Psoas muscle (tissue), 8 donors: ENCODE results near the gene NKX2-4. TPM values are rescaled to one million over a fixed set of nuclear protein-coding genes. Genes with fewer than 3 reads are reported as not detected.

Source experiments
- ATAC-seq, 4 donors: fragments of 200-7000 bp; cut with Tn5 transposase; one replicate each; pipeline ENCODE4 v1.9.1; 2020; ENCODE audit warnings: moderate library complexity in 3 of 4, mild to moderate bottlenecking in 2 of 4
- DNase-seq, 2 donors: peaks; one replicate each; pipeline ENCODE4 v3.0.0-alpha.2; 2020
- H3K27ac ChIP-seq: fragments of 200-600 bp; one replicate; pipeline ENCODE4 v1.8.0; 2022
- H3K27me3 ChIP-seq, 3 donors: fragments of 200-600 bp in 1 of 3; one replicate each; pipeline versions ENCODE4 v1.6.1 to v1.8.0; 2013 to 2022; ENCODE audit warnings: low read length in 2 of 3, mild to moderate bottlenecking in 2 of 3, moderate library complexity in 1 of 3; ENCODE audit not compliant: insufficient read depth in 3 of 3
- H3K36me3 ChIP-seq, 2 donors: fragments of 200-600 bp in 1 of 2; one replicate each; pipeline versions ENCODE4 v1.6.1 to v1.8.0; 2013 to 2022; ENCODE audit warnings: low read depth in 1 of 2, mild to moderate bottlenecking in 1 of 2, moderate library complexity in 1 of 2; ENCODE audit not compliant: insufficient read depth in 1 of 2
- H3K4me1 ChIP-seq: fragments of 200-600 bp; one replicate; pipeline ENCODE4 v1.8.0; 2022
- H3K4me3 ChIP-seq: fragments of 200-600 bp; one replicate; pipeline ENCODE4 v1.8.0; 2022; ENCODE audit warnings: mild to moderate bottlenecking
- H3K9me3 ChIP-seq: fragments of 200-600 bp; one replicate; pipeline ENCODE4 v1.8.0; 2022
- CTCF ChIP-seq: fragments of 200-600 bp; IDR thresholded peaks from one replicate; pipeline ENCODE4 v1.8.0; 2022; ENCODE audit warnings: antibody characterized with exemption
- WGBS, 3 donors: extraction: QIAGEN DNeasy Blood & Tissue Kit; methylation state at CpG; one replicate each; pipeline versions ENCODE4 v1.1.6 to v1.1.7; 2013; 5-methylcytosine and 5-hydroxymethylcytosine counted together
- intact Hi-C, 2 donors: fragments of 100-400 bp; cut with DNase I; formaldehyde crosslinking; loops; one replicate each; pipeline versions ENCODE4 v1.11.0 to v1.14.2; 2022
- polyA plus RNA-seq, 3 donors: library from polyadenylated mRNA; stranded (reverse); fragments of 200-250 nt; gene quantifications; one replicate each; pipeline ENCODE4 v1.2.3, GENCODE V29; 2013
- total RNA-seq, 4 donors: library from RNA; stranded (reverse); fragmentation: NEBNext Ultra II Directional in 2 of 4; extraction: Animal tissue kit (Norgen Biotek cat#: 25700) in 2 of 4; gene quantifications; one replicate each; pipeline versions ENCODE4 v1.2.1 to v1.2.4, GENCODE V29; 2021 to 2023
- donor health status: healthy with polysubstance abuse.
- donor health status: DM: no; HTN: no; CAD: no; lungs with moderate emphysema.
- donor health status: Bipolar disorder and iron deficiency.
- donor health status: healthy.
- donor health status: DM: yes; HTN: yes; CAD: no.
- donor health status: DM: no; HTN: no; CAD: no.
- donor health status: DM: no; HTN: no; CAD: no.
- donor health status: DM: yes; HTN: yes; CAD: no.

NKX2-4 gene
- total and polyA plus RNA-seq, 7 donors, result not detected

GRCh38 chr20:21387528-21387927 lies 9.8 kb downstream of the NKX2-4 start:
- H3K9me3 ChIP-seq, result no peaks in the 10 kb centered on the region
- H3K36me3 ChIP-seq, result peaks cover 2 to 74% of the 10 kb centered on the region in 2 donors

GRCh38 chr20:21386111-21386510 lies 11.2 kb downstream of the NKX2-4 start:
- WGBS, 3 donors, result 88 to 90% (median 89%) methylated on average over 5 of the region's 5 CpGs
- Histone ChIP-seq H3K27ac (no peak overlapping the region), H3K4me1 (no peaks in the 10 kb centered on the region), H3K4me3 (no peak overlapping the region), H3K9me3 (no peaks in the 10 kb centered on the region), H3K36me3 (peaks cover 2 to 83% of the 10 kb centered on the region in 2 donors), H3K27me3 (peaks cover 0 to 3% (median 0%) of the 10 kb centered on the region in 3 donors)
- ATAC-seq (no peak), DNase-seq (no peak)
- no peak for TF ChIP-seq CTCF
- intact Hi-C loops, result no loop called here

More at GRCh38 chr20:21387528-21387927, 9.8 kb downstream of the NKX2-4 start:
- peaks cover 0 to 17% (median 3%) of the 10 kb centered on the region in 3 donors for H3K27me3 ChIP-seq
- ATAC-seq, result no peak
- no peak overlapping the region for H3K27ac ChIP-seq
- intact Hi-C loops, result no loop called here
- DNase-seq, result no peak
- H3K4me1 ChIP-seq, result no peaks in the 10 kb centered on the region
- H3K4me3 ChIP-seq, result no peak overlapping the region
- TF ChIP-seq CTCF, result no peak

- no peak for TF ChIP-seq CTCF
- WGBS, 3 donors, result 96 to 99% (median 98%) methylated on average over 5 of the region's 5 CpGs
- no peak for ATAC-seq
- no peak overlapping the region for H3K4me3 ChIP-seq
- no peaks in the 10 kb centered on the region for H3K9me3 ChIP-seq
- H3K27ac ChIP-seq, result no peak overlapping the region
- no peaks in the 10 kb centered on the region for H3K27me3 ChIP-seq
- DNase-seq, result no peak
- peaks cover 2 to 77% of the 10 kb centered on the region in 2 donors for H3K36me3 ChIP-seq
- intact Hi-C loops, result no loop called here
- no peaks in the 10 kb centered on the region for H3K4me1 ChIP-seq
Measured at GRCh38 chr20:21384308-21384892, 12.9 kb downstream of the NKX2-4 start.

GRCh38 chr20:21381619-21382018 lies 15.7 kb downstream of the NKX2-4 start:
- Histone ChIP-seq H3K4me3 (no peak overlapping the region), H3K27me3 (no peaks in the 10 kb centered on the region), H3K9me3 (no peaks in the 10 kb centered on the region), H3K27ac (no peak overlapping the region), H3K36me3 (peaks cover under 1 to 53% of the 10 kb centered on the region in 2 donors), H3K4me1 (no peaks in the 10 kb centered on the region)
- 95 to 100% (median 100%) methylated on average over 1 of the region's 1 CpG for WGBS, 3 donors
- intact Hi-C loops, result no loop called here
- DNase-seq (no peak), ATAC-seq (no peak)
- no peak for TF ChIP-seq CTCF

- intact Hi-C loops, result no loop called here
- Histone ChIP-seq H3K36me3 (peaks cover 0 to 45% of the 10 kb centered on the region in 2 donors), H3K4me1 (no peaks in the 10 kb centered on the region), H3K27ac (no peak overlapping the region), H3K9me3 (no peaks in the 10 kb centered on the region), H3K4me3 (no peak overlapping the region), H3K27me3 (no peaks in the 10 kb centered on the region)
- no peak for TF ChIP-seq CTCF
- 70 to 79% (median 73%) methylated on average over 2 of the region's 2 CpGs for WGBS, 3 donors
- ATAC-seq (no peak), DNase-seq (no peak)
Measured at GRCh38 chr20:21380711-21381110, 16.6 kb downstream of the NKX2-4 start.
